ENCODE data around the gene RHOB.

The RHOB gene

GRCh38 chr2:20403774-20404312 lies 43.0 kb upstream of the RHOB start:
- no peak for TF ChIP-seq CTCF (IDR thresholded peaks at IDR 0.05; ENCODE audit: borderline replicate concordance, control extremely low read depth, extremely low read depth, insufficient read depth, missing control alignments)
- no peak for DNase-seq (ENCODE audit: low spot score)
- in situ Hi-C loops (cut with MboI; ENCODE audit: low sequenced_read_pairs, unreplicated experiment): no loop called here

GRCh38 chr2:20404950-20405349 lies 41.9 kb upstream of the RHOB start:
- in situ Hi-C loops (cut with MboI; ENCODE audit: low sequenced_read_pairs, unreplicated experiment): no loop called here

GRCh38 chr2:20409039-20409438 lies 37.8 kb upstream of the RHOB start:
- in situ Hi-C loops (cut with MboI; ENCODE audit: low sequenced_read_pairs, unreplicated experiment): no loop called here
- DNase-seq (ENCODE audit: low spot score): no peak
- no peak for TF ChIP-seq CTCF (IDR thresholded peaks at IDR 0.05; ENCODE audit: borderline replicate concordance, control extremely low read depth, extremely low read depth, insufficient read depth, missing control alignments)

More at GRCh38 chr2:20404950-20405349, 41.9 kb upstream of the RHOB start:
- no peak for DNase-seq (ENCODE audit: low spot score)
- TF ChIP-seq CTCF (IDR thresholded peaks at IDR 0.05; ENCODE audit: borderline replicate concordance, control extremely low read depth, extremely low read depth, insufficient read depth, missing control alignments): no peak

- in situ Hi-C loops (cut with MboI; ENCODE audit: low sequenced_read_pairs, unreplicated experiment): no loop called here
- TF ChIP-seq CTCF (IDR thresholded peaks at IDR 0.05; ENCODE audit: borderline replicate concordance, control extremely low read depth, extremely low read depth, insufficient read depth, missing control alignments): no peak
- no peak for DNase-seq (ENCODE audit: low spot score)
Measured at GRCh38 chr2:20410556-20411277, 36.2 kb upstream of the RHOB start.

- peak; percentile 80 for DNase-seq (ENCODE audit: low spot score)
- in situ Hi-C loops (cut with MboI; ENCODE audit: low sequenced_read_pairs, unreplicated experiment): no loop called here
- TF ChIP-seq CTCF (IDR thresholded peaks at IDR 0.05; ENCODE audit: borderline replicate concordance, control extremely low read depth, extremely low read depth, insufficient read depth, missing control alignments): peak; percentile 71
Measured at GRCh38 chr2:20411361-20411894, 35.4 kb upstream of the RHOB start.

GRCh38 chr2:20414806-20415205 lies 32.1 kb upstream of the RHOB start:
- TF ChIP-seq CTCF (IDR thresholded peaks at IDR 0.05; ENCODE audit: borderline replicate concordance, control extremely low read depth, extremely low read depth, insufficient read depth, missing control alignments): no peak
- in situ Hi-C loops (cut with MboI; ENCODE audit: low sequenced_read_pairs, unreplicated experiment): no loop called here
- DNase-seq (ENCODE audit: low spot score): no peak
